CD4-positive, alpha-beta T cell treated with Interleukin-4 for 4 hours (primary cell): Measurements from ENCODE around the gene SLC26A2.
A peak's percentile ranks its signal among the peaks of the same experiment; 100 is the strongest.

Experiments
- DNase-seq: peaks from one replicate; pipeline ENCODE4 v3.0.0-alpha.2; 2020

Gene SLC26A2

GRCh38 chr5:149962601-149963300, 2.2 kb downstream of the SLC26A2 start:
- no peak for DNase-seq

DNA sequence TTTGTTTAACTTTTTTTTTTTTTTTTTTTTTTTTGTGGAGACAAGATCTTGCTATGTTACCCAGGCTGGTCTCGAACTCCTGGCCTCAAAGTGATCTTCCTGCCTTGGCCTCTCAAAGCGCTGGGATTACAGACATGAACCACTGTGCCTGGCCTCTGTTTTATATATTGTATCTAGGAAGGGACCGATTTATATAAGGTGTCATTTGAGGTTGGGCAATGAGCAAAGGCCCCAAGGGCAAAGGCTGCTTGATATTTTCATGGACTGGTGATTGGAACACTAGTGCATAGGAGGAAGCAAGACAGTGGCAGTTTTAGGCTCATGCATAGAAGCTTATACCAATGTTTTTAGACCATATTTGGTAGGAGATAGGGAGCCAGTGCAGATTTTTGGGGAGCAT, 3.2 kb downstream of the SLC26A2 start:
- DNase-seq = no peak

- no peak for DNase-seq
Observed at GRCh38 chr5:149966946-149967345, 6.4 kb downstream of the SLC26A2 start.

GRCh38 chr5:149969181-149969930, 8.8 kb downstream of the SLC26A2 start:
- DNase-seq = no peak

GRCh38 chr5:149975409-149975808, 14.9 kb downstream of the SLC26A2 start:
- DNase-seq = no peak

DNA sequence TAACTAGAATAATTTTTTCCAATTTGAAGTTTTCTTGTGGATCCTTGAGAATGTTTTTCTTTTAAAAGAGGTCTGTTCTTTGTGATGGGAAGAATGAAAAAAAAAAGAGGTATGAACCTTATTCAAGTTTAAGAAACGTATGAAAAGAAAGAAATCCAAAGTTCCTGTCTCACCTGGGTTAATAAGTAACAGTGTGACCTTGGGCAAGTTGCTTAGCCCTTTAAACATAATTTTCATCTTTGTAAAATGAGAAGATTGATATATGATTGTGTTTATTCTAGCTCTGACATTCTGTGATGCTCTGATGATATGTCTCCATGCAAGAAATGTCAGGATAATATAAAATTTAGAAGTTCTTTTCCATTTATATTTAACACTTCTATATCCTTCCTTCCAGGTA, 19.3 kb downstream of the SLC26A2 start:
- no peak for DNase-seq

DNA sequence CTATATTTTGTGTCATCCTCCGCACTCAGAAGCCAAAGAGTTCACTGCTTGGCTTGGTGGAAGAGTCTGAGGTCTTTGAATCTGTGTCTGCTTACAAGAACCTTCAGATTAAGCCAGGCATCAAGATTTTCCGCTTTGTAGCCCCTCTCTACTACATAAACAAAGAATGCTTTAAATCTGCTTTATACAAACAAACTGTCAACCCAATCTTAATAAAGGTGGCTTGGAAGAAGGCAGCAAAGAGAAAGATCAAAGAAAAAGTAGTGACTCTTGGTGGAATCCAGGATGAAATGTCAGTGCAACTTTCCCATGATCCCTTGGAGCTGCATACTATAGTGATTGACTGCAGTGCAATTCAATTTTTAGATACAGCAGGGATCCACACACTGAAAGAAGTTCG, 20.6 kb downstream of the SLC26A2 start:
- no peak for DNase-seq

DNA sequence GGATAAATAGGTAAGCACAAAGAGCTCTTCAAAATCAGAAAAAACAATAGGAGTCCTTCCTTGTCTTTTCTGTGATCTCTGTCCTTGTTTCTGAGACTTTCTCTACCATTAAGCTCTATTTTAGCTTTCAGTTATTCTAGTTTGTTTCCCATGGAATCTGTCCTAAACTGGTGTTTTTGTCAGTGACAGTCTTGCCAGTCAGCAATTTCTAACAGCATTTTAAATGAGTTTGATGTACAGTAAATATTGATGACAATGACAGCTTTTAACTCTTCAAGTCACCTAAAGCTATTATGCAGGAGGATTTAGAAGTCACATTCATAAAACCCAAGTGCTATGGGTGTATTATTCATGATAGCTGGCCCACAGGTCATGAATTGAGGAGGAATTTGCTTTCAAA, 21.9 kb downstream of the SLC26A2 start:
- DNase-seq = no peak

GRCh38 chr5:149988126-149988525, 27.6 kb downstream of the SLC26A2 start:
- DNase-seq = no peak

GRCh38 chr5:149990518-149991376, 30.2 kb downstream of the SLC26A2 start:
- peak; percentile 73 for DNase-seq

DNA sequence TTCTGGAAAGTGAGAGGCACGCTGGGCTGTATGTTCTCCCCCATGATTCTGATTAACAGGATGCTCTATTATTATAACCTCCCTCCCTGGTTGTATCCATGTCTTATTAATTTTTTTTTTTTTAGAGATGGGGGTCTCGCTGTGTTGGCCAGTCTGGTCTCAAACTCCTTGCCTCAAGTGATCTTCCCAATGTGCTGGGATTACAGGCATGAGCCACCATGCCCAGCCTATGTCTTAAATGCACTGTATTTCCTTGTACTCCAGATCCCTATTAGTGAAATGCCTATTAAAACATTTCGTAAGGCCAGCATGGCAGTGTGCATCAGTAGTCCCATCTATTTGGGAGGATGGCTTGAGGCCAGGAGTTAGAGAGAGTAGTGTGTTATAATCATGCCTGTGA, 32.9 kb downstream of the SLC26A2 start:
- DNase-seq = no peak

DNA sequence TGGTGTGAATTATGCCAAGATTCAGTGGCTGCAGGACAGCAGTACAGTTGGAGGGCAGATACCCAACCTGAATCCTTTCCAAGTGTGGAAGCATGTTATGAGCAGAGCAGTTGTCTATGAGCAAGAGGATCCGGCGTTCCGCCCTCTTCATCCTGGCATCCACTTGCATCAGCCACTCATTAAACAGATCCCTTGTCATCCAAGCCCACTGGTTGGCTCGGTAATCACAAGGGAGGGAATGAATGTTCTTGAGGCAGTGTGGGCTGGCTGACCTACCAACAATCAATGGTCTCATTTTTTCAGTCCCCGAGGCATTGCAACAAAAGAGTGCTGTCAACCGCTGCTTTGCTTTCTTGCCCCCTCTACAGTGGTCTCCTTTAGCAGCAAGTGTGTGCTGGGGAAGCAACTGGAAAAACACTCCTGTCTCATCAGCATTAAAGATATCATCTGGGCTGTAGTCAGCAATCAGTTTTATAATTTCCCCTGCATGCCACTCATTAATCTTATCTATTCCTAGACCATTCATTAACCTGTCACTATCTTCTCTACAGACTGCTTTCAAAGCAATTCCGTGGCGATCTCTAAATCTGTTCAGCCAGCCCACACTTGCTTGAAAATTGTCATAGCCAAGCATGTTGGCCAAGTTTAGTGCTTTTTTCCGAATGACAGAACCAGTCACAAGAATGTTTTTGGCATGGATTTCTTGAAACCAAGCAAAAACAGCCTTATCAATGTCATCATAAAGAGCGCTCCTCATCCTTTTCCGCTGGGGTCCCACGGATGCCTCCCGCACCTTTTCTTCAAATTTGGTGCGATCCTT, 35.0 kb downstream of the SLC26A2 start:
- no peak for DNase-seq

DNA sequence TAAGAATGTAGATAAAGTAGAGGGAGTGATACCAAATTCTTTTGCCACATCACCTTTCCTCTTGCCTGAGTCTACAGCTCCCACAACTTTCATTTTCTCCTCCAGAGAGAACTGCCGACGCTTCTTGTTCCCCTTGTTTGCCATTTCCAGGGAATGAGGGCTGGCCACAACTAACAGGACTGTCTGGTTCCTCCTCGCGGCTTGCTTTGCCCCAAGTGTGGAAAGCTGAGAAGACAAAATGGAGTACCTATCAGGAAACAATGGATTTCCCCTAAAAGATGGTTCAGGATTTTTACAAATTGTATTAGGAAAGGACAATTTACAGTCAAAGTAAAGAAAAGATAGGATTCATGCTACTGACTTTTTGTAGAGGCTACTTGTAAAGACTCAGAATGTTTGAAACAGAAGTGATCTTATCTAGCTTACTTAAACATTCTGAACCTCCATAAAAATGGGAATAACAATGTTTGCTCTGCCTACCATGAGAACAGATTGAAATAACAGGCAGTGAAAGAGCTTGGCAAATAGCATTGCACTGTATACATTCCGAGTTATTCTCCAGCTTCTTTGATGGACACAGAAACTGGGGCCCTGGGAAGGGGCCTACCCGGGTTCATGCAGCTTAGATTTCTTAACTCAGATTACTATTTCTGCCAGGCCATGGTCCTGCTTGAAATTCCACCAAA, 35.8 kb downstream of the SLC26A2 start:
- no peak for DNase-seq

GRCh38 chr5:149998281-149998680, 37.7 kb downstream of the SLC26A2 start:
- no peak for DNase-seq

GRCh38 chr5:149999359-149999758, 38.8 kb downstream of the SLC26A2 start:
- no peak for DNase-seq

GRCh38 chr5:149999866-150000255, 39.3 kb downstream of the SLC26A2 start:
- DNase-seq = no peak

- DNase-seq = peak; percentile 87
Observed at GRCh38 chr5:150000256-150000989, 39.9 kb downstream of the SLC26A2 start, which contains the start of the genes HMGXB3 and TIGD6. HMGXB3 (plus strand) TSS chr5:150000739; CDS start chr5:150004853, 4,114 bp downstream. TIGD6 (minus strand) TSS chr5:150000654; CDS start chr5:149996348, 4,306 bp downstream.

DNA sequence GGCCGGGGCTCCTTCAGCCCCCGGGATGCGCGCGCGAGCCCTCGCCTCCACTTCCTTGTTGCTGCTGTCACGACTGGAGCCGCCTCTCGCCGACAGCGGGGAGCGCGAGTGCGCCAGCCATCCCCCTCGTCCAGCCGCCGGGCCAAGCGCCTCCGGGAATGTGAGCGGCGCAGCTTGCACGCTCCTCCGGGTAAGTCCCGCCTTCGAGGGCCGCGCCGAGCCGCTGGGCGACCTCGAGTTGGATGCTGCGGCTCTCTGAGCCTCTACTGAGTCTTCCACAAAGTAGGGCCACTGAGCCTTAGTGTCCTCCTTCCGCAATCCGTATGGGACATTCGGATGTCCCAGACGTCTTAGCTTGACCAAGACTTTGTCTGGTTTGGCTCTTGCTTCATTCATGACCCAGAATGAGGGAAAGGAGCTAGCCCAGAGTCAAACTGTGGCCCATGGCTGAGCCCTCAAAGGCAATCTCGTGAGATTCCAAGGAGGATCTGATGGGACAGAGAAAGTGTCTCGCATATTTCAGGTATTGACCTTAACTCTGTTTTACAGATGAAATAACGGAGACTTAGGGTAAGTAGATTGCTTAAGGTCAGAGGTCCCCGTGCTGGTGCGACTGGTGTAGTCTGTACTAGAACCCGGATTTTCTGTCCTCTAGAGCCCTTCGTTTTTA, 40.6 kb downstream of the SLC26A2 start:
- DNase-seq = peak; percentile 27

DNA sequence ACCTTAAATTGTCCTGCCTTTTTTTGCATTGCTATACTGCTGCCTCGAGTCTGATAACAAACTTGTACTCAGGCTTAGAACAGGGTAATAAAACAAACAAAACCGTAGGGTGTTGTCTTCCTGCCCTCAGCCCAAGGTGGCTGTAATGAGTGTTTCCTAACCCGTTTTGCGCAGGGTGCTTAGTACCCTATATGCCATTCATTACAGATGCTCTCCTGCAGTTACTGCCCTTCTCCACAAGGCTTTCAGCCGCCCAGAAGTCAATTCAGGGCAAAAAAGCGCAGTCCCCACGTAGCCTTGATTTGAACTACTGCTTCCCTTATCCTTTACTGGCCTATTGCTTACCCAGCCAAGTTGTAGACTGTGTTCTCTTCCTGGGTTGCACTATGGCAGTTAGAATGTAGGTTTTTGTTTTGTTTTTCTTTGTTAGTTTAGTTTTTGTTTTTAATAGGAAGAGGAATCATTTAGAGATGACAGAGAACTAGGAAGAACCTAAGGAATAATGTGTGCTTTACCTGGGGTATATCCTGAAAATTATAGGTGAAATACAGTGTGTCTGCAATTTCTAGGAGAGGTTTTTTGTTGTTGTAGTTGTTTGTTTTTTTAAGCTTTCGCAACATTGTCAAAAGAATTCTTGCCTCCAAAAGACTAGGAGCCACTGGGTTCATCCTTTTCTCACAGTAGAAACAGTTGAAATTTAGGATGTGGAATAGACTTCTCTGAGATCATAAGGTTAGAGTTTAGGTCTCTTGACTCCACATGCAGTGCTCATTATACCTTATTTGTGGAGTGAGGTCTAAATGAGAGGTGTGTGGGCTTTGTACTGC, 41.3 kb downstream of the SLC26A2 start:
- peak; percentile 77 for DNase-seq

DNA sequence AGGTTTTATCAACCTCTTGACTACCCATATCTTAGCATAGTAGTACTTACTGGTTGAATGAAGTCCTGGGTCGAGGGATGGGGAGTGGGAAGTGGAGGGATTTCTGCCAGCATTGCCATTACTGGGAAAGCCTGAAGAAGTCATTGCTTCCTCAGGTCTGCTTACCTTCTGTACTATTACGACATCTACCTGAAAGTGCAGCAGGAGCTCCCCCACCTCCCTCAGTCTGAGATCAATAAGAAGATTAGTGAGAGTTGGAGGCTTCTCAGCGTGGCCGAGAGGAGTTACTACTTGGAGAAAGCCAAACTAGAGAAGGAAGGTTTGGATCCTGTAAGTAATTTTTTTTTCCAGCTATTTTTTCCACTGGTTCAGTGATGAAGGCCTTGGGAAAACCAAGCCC, 45.8 kb downstream of the SLC26A2 start:
- DNase-seq = no peak
